ENCODE data around the gene NDUFC1.
A peak's percentile ranks its signal among the peaks of the same experiment; 100 is the strongest.
"Not testable (repeated sequence)": the region's sequence is repeated elsewhere in the genome, so short reads cannot be mapped to it uniquely, and the experiment has no call there.

NDUFC1 gene

GRCh38 chr4:139297001-139297410, 5.3 kb downstream of the NDUFC1 start:
- DNase-seq (ENCODE audit: low read depth) = no peak

- no peak for DNase-seq (ENCODE audit: low read depth)
Observed at GRCh38 chr4:139295942-139296299, 6.4 kb downstream of the NDUFC1 start.

- DNase-seq (ENCODE audit: low read depth) = peak; percentile 80
Observed at GRCh38 chr4:139295206-139295941, 6.9 kb downstream of the NDUFC1 start.

- DNase-seq (ENCODE audit: low read depth) = no peak
Observed at GRCh38 chr4:139286186-139286698, 16.0 kb downstream of the NDUFC1 start.

- no peak for DNase-seq (ENCODE audit: low read depth)
Observed at GRCh38 chr4:139282721-139283075, 19.6 kb downstream of the NDUFC1 start.

GRCh38 chr4:139282065-139282720, 20.1 kb downstream of the NDUFC1 start:
- no peak for DNase-seq (ENCODE audit: low read depth)

GRCh38 chr4:139279760-139280620, 22.3 kb downstream of the NDUFC1 start, which contains the start of gene MGARP:
Gene MGARP (minus strand): TSS chr4:139280225. CDS start chr4:139280158, 67 bp downstream.
- DNase-seq (ENCODE audit: low read depth) = no peak

GRCh38 chr4:139278912-139279759, 23.1 kb downstream of the NDUFC1 start:
- no peak for DNase-seq (ENCODE audit: low read depth)

GRCh38 chr4:139278485-139278884, 23.8 kb downstream of the NDUFC1 start:
- no peak for DNase-seq (ENCODE audit: low read depth)

GRCh38 chr4:139275281-139275735, 27.0 kb downstream of the NDUFC1 start:
- no peak for DNase-seq (ENCODE audit: low read depth)

GRCh38 chr4:139274790-139275189, 27.5 kb downstream of the NDUFC1 start:
- no peak for DNase-seq (ENCODE audit: low read depth)

GRCh38 chr4:139273835-139274234, 28.4 kb downstream of the NDUFC1 start:
- DNase-seq (ENCODE audit: low read depth) = no peak

- no peak for DNase-seq (ENCODE audit: low read depth)
Observed at GRCh38 chr4:139267301-139267700, 35.0 kb downstream of the NDUFC1 start.

- peak; percentile 62 for DNase-seq (ENCODE audit: low read depth)
Observed at GRCh38 chr4:139266583-139267257, 35.6 kb downstream of the NDUFC1 start.

GRCh38 chr4:139266208-139266582, 36.1 kb downstream of the NDUFC1 start:
- no peak for DNase-seq (ENCODE audit: low read depth)

- no peak for DNase-seq (ENCODE audit: low read depth)
Observed at GRCh38 chr4:139265654-139266053, 36.6 kb downstream of the NDUFC1 start.

- DNase-seq (ENCODE audit: low read depth) = no peak
Observed at GRCh38 chr4:139256349-139256748, 45.9 kb downstream of the NDUFC1 start.

GRCh38 chr4:139255581-139255980, 46.7 kb downstream of the NDUFC1 start:
- not testable (repeated sequence) for DNase-seq (ENCODE audit: low read depth)

GRCh38 chr4:139253713-139254112, 48.6 kb downstream of the NDUFC1 start:
- DNase-seq (ENCODE audit: low read depth) = no peak

- DNase-seq (ENCODE audit: low read depth) = no peak
Observed at GRCh38 chr4:139253046-139253445, 49.2 kb downstream of the NDUFC1 start.

- DNase-seq (ENCODE audit: low read depth) = no peak
Observed at GRCh38 chr4:139247700-139248238, 54.5 kb downstream of the NDUFC1 start.
